Type B pancreatic cell (in vitro differentiated cells): Measurements from ENCODE around the gene GRAP. TPM values are rescaled to one million over a fixed set of nuclear protein-coding genes. Genes with fewer than 3 reads are reported as not detected.

ENCODE experiments used
- DNase-seq: peaks from one replicate; pipeline ENCODE4 v3.0.0; 2021; ENCODE audit warnings: mixed read lengths; ENCODE audit not compliant: unreplicated experiment; ENCODE audit errors: extremely low spot score
- H3K27ac Mint-ChIP-seq: 2 replicates; pipeline ENCODE4 v1.8.0; 2021; ENCODE audit warnings: mild to moderate bottlenecking, mixed read lengths
- H3K27me3 Mint-ChIP-seq: 2 replicates; pipeline ENCODE4 v1.8.0; 2021; ENCODE audit warnings: mixed read lengths
- H3K36me3 Mint-ChIP-seq: 2 replicates; pipeline ENCODE4 v1.8.0; 2021; ENCODE audit warnings: mixed read lengths
- H3K4me1 Mint-ChIP-seq: one replicate; pipeline ENCODE4 v1.8.0; 2021; ENCODE audit warnings: mixed read lengths; ENCODE audit not compliant: unreplicated experiment
- H3K4me3 Mint-ChIP-seq: 2 replicates; pipeline ENCODE4 v1.8.0; 2021; ENCODE audit warnings: mild to moderate bottlenecking, mixed read lengths
- H3K9me3 Mint-ChIP-seq: 2 replicates; pipeline ENCODE4 v1.8.0; 2021; ENCODE audit warnings: mixed read lengths
- total RNA-seq: library from RNA; stranded (reverse); gene quantifications from 2 replicates; pipeline ENCODE4 v1.2.1, GENCODE V29; 2021; ENCODE audit warnings: low replicate concordance
- TF ChIP-seq, protein P1 (sequence below): fragments of 200-600 bp; sonication (generic); conservative IDR thresholded peaks from 2 replicates; pipeline ENCODE4 v1.5.0; 2021; ENCODE audit warnings: antibody characterized with exemption, mild to moderate bottlenecking

The GRAP gene
- total RNA-seq, 1 donor from 2014 or later = 0.22 TPM

DNA sequence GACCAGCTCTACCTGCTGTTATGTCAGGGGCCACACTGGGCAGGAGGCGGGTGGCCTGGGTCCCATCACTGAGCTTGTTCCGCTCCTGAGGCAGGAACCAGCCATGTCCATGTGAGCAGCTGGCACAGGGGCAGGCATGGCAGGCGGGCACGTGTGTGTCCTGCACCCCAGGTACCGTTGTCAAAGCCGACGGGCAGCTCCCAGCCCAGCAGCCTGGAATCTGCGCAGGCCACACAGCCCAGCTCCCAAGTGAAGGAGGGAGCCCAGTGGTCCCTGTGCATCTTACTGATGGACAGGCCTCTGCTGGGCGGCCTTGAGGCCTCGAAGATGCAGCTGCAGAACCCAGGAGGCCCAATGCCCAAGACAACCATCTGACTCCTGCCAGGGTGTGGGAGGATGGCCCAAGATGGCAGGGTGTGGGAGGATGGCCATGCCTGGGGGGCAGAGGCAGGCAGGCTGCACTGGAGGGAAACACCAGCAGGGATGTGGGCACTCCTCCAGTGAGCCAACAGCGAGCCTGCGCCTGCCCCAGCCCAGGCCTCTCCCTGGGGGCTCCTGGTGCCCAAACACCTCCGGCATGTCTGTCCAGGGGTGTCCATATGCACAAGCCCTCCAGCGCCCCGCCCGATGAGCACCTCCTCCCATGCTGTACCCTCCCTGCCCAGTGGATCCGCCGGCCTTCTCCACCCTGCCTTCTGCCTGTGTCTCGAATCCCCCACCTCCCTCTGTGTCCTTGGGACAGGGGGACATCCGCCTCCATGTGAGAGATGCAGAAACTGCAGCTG lies 55.0 kb downstream of the GRAP start:
- no peak for DNase-seq
- Mint-ChIP-seq H3K27ac (no peak overlapping the region), H3K27me3 (no peaks in the 10 kb centered on the region), H3K9me3 (peaks cover 6% of the 10 kb centered on the region), H3K4me3 (no peak overlapping the region), H3K4me1 (peaks cover 6% of the 10 kb centered on the region), H3K36me3 (peaks cover 7% of the 10 kb centered on the region)
- TF ChIP-seq, protein P1, sequence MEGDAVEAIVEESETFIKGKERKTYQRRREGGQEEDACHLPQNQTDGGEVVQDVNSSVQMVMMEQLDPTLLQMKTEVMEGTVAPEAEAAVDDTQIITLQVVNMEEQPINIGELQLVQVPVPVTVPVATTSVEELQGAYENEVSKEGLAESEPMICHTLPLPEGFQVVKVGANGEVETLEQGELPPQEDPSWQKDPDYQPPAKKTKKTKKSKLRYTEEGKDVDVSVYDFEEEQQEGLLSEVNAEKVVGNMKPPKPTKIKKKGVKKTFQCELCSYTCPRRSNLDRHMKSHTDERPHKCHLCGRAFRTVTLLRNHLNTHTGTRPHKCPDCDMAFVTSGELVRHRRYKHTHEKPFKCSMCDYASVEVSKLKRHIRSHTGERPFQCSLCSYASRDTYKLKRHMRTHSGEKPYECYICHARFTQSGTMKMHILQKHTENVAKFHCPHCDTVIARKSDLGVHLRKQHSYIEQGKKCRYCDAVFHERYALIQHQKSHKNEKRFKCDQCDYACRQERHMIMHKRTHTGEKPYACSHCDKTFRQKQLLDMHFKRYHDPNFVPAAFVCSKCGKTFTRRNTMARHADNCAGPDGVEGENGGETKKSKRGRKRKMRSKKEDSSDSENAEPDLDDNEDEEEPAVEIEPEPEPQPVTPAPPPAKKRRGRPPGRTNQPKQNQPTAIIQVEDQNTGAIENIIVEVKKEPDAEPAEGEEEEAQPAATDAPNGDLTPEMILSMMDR = no peak

DNA sequence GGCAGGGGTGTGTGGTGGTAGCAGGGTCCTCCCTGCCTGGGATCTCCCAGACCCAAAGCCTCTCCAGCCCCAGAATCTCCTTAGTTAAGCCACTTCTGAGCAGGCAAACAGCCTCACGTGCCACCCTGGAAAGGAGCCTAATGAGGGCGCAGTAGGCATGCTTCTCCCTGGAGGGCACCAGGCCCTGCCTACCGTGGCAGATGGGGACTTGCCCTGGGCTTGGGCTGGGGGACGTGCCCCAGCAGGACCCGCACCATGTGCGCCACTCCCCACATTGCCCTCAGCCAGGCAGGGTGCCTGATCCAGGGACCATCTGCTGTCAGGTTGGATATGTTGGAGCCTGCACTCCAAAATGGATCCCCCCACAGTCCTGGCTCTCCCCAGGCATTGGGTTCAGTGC lies 56.4 kb downstream of the GRAP start:
- H3K4me1 Mint-ChIP-seq = peaks cover 6% of the 10 kb centered on the region
- TF ChIP-seq, protein P1 = no peak
- peaks cover 5% of the 10 kb centered on the region for H3K36me3 Mint-ChIP-seq
- no peak overlapping the region for H3K27ac Mint-ChIP-seq
- H3K9me3 Mint-ChIP-seq = peaks cover 6% of the 10 kb centered on the region
- H3K27me3 Mint-ChIP-seq = no peaks in the 10 kb centered on the region
- no peak overlapping the region for H3K4me3 Mint-ChIP-seq
- no peak for DNase-seq

DNA sequence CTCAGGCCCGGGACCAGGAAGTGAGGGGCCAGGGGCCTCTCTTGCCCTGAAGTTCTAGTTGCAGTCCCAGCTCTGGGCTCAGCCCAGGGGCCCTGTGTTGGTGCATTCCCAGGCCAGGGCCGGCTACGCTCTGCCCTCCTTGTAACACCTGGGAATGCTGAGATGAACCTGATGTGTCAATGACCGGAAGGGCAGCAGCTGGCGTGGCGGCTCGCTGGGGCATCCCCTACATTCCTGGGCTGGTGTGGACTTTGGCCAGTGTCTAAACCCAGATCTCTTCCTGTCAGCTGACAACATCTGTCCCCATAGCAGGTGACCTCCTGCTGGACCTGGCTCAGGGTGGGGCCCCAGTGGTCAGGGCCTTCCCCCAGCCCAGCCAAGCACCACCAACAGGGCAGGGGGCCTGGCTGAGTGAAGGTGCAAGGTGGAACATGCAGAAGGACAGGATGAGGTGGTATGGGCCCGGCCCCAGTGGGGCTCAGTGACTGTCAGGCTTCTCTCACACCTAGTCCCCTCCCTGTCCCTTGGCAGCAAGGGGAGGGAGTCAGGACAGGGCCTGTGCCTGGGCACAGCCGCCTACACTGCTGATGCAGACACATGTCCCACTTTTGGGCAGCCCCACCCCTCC lies 58.1 kb downstream of the GRAP start:
- no peaks in the 10 kb centered on the region for H3K4me1 Mint-ChIP-seq
- DNase-seq = no peak
- no peaks in the 10 kb centered on the region for H3K9me3 Mint-ChIP-seq
- no peaks in the 10 kb centered on the region for H3K36me3 Mint-ChIP-seq
- no peak overlapping the region for H3K27ac Mint-ChIP-seq
- TF ChIP-seq, protein P1 = no peak
- H3K27me3 Mint-ChIP-seq = no peaks in the 10 kb centered on the region
- no peak overlapping the region for H3K4me3 Mint-ChIP-seq

DNA sequence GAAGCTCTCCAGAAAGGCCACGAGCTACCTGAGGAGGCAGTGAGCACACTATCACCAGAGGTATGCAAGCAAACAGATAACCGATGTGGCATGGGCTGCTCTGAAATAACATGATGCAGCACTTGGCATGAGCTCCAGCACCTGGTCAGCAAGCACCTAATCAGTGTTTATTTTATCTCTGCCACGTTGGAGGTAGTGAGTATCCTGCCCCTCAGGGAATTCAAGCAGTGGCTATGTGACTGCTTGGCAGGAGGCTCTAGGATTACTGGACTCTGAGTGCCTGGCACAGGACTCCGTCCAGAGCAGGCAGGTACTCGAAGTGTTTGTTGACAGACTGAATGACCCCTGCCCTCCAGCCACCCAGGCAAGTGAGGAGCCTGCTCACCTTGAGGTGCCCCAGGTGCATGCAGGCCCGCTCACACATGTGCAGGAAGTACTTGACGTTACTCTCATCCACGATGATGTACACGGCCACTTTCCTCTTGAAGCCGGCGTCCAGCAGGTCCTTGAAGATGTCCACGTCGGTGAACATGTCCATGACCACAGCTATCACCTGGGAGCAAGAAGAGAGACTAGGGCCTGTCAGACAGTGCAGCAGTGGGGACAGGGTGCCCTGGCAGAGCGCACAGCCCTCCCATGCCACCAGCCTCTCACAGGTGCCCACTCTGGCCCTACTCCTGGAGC lies 58.8 kb downstream of the GRAP start:
- Mint-ChIP-seq H3K27ac (no peak overlapping the region), H3K4me1 (no peaks in the 10 kb centered on the region), H3K4me3 (no peak overlapping the region), H3K27me3 (no peaks in the 10 kb centered on the region), H3K9me3 (no peaks in the 10 kb centered on the region), H3K36me3 (no peaks in the 10 kb centered on the region)
- no peak for DNase-seq
- TF ChIP-seq, protein P1 = no peak

DNA sequence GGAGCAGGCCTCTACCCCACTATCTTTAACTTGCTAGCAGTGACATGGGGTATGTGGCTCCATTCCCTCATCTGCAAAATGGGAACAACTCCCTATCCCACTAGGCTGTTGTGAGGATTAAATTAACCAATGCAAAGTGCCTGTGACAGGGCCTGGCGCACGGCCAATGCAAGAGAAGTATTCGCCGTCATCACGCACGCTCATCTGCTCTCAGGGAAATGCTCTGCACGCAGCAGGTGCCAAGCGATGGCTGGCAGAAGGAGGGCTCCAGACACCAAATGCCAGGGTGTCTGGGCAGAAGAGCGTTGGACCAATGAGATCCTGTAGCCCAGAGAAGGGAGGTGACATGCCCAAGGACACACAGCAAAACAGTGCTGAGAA lies 59.5 kb downstream of the GRAP start:
- H3K9me3 Mint-ChIP-seq = no peaks in the 10 kb centered on the region
- H3K4me3 Mint-ChIP-seq = no peak overlapping the region
- no peaks in the 10 kb centered on the region for H3K36me3 Mint-ChIP-seq
- no peak for DNase-seq
- H3K27me3 Mint-ChIP-seq = no peaks in the 10 kb centered on the region
- H3K4me1 Mint-ChIP-seq = no peaks in the 10 kb centered on the region
- no peak overlapping the region for H3K27ac Mint-ChIP-seq
- TF ChIP-seq, protein P1 = no peak
